Fibroblast of skin of right quadriceps (primary cell): ENCODE measurements around the gene HSPG2.
A peak's percentile ranks its signal among the peaks of the same experiment; 100 is the strongest.
"Not testable (repeated sequence)": the region's sequence is repeated elsewhere in the genome, so short reads cannot be mapped to it uniquely, and the experiment has no call there.

Source experiments
- DNase-seq: peaks from one replicate; pipeline ENCODE4 v3.0.0-alpha.2; 2013

Gene HSPG2

GRCh38 chr1:21937034-21937371 is at the start of gene HSPG2:
HSPG2 (minus strand) TSS chr1:21937310; CDS start chr1:21937217, 93 bp downstream.
- no peak for DNase-seq

GRCh38 chr1:21986386-21986785 is 49.3 kb upstream of the HSPG2 start:
- DNase-seq: not testable (repeated sequence)

- DNase-seq: not testable (repeated sequence)
Measured at GRCh38 chr1:21985893-21986292, 48.8 kb upstream of the HSPG2 start.

GRCh38 chr1:21983539-21983938 is 46.4 kb upstream of the HSPG2 start:
- DNase-seq: not testable (repeated sequence)

GRCh38 chr1:21982122-21982521 is 45.0 kb upstream of the HSPG2 start:
- not testable (repeated sequence) for DNase-seq

GRCh38 chr1:21981253-21981652 is 44.1 kb upstream of the HSPG2 start:
- DNase-seq: not testable (repeated sequence)

GRCh38 chr1:21980515-21981220 is 43.6 kb upstream of the HSPG2 start:
- not testable (repeated sequence) for DNase-seq

- not testable (repeated sequence) for DNase-seq
Measured at GRCh38 chr1:21978209-21978608, 41.1 kb upstream of the HSPG2 start.

- not testable (repeated sequence) for DNase-seq
Measured at GRCh38 chr1:21976703-21977239, 39.7 kb upstream of the HSPG2 start, which contains the start of gene CELA3B. CELA3B (plus strand) TSS chr1:21977022; CDS start chr1:21977040, 18 bp downstream.

GRCh38 chr1:21975296-21975695 is 38.2 kb upstream of the HSPG2 start:
- DNase-seq: not testable (repeated sequence)

- not testable (repeated sequence) for DNase-seq
Measured at GRCh38 chr1:21974699-21975098, 37.6 kb upstream of the HSPG2 start.

GRCh38 chr1:21973948-21974347 is 36.8 kb upstream of the HSPG2 start:
- not testable (repeated sequence) for DNase-seq

GRCh38 chr1:21972973-21973441 is 35.9 kb upstream of the HSPG2 start:
- DNase-seq: not testable (repeated sequence)

GRCh38 chr1:21970523-21970922 is 33.4 kb upstream of the HSPG2 start:
- DNase-seq: not testable (repeated sequence)

- not testable (repeated sequence) for DNase-seq
Measured at GRCh38 chr1:21969066-21969465, 32.0 kb upstream of the HSPG2 start.

GRCh38 chr1:21967216-21967615 is 30.1 kb upstream of the HSPG2 start:
- DNase-seq: not testable (repeated sequence)

GRCh38 chr1:21966247-21967000 is 29.3 kb upstream of the HSPG2 start:
- DNase-seq: peak; percentile 78

- peak; percentile 58 for DNase-seq
Measured at GRCh38 chr1:21963477-21964217, 26.5 kb upstream of the HSPG2 start.

GRCh38 chr1:21961799-21962198 is 24.7 kb upstream of the HSPG2 start:
- DNase-seq: no peak

GRCh38 chr1:21961337-21961736 is 24.2 kb upstream of the HSPG2 start:
- no peak for DNase-seq

- peak; percentile 35 for DNase-seq
Measured at GRCh38 chr1:21956720-21957552, 19.8 kb upstream of the HSPG2 start.
